ENCODE measurements around the gene CSF2.

The CSF2 gene

GRCh38 chr5:132067941-132068808 lies 5.4 kb upstream of the CSF2 start:
- DNase-seq (ENCODE audit: low read depth in 2 of 2) = no peak

- DNase-seq (ENCODE audit: low read depth in 2 of 2) = no peak
Measured at GRCh38 chr5:132069561-132069960, 4.0 kb upstream of the CSF2 start.

DNA sequence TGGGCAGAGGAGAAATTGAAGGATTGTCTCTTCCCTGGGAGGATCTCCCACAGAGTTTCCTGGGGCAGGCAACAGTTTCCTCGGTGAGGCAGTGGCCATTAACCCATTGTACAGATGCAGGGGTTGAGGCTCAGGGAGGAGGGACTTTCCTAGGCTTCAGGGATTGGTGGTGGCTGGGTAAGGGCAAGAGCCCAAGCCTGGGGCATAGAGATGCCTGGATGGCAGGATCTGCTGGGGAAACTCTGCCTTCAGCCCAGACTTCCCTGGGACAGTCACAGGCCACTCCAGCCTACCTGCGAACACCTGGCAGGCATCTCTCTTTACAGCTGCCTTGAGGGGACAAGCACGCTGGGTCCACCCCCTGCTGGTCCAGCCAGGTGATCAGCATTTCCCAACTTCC lies 3.6 kb upstream of the CSF2 start:
- no peak for DNase-seq (ENCODE audit: low read depth in 2 of 2)

DNA sequence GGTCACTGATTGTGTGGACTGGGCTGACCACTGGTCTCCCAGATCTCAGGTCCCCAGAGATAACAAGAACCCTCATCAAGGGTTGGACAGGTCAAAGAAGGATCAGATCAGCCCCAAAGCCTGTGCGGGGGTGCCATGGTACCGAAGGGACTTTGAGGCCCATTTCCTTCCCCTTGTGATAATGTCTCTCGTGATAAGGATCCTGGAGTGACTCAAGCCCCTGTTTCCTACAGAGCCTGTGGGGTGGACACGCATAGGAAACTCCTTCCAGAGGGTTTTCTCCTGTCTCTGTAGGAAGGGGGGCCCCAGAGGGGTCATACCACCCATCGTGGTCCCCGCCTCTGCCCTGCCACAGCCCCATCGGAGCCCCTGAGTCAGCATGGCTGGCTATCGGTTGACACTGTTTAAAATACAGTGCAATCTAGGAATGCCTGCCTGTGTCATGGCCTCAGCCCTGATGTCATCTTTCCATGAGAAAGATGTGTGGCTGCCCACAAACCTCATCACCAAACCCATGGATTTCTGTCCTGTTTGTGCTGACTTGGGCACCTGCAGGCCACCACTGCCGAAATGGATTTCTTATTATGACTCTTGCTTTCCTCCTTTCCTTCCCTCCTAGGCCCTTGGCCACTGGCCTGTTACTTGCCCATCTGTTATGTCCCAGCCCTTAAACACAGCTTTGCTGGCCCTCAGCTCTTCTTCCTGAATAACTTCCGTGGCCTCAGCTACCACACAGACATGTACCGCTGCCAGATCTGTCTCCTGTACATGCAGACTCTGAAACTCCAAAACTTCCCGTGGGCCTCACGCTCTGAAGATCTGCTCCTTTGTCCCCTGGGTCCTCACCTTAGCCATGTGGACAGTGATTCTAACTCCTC lies 2.9 kb upstream of the CSF2 start:
- no peak for DNase-seq (ENCODE audit: low read depth in 2 of 2)

GRCh38 chr5:132071338-132071707 lies 2.3 kb upstream of the CSF2 start:
- no peak for DNase-seq (ENCODE audit: low read depth in 2 of 2)

DNA sequence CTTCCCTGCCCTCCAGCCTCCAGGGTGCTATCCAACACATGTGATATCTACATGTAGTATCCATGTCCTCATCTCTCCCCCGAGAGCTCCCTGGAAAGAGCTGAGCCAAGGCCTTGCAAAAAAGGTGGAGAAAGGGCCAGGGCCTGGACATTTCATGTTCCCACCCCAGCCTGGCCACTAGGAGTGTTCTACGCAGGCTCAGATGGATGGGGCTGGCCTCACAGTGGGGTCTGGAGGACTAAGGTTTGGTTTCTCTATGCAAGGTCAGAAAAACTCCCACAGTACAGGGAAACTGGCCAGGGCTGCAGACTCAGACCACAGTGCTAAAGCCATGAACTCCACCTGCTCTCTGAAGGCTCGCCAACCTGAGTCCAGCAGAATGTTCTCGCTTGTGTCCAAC lies 1.5 kb upstream of the CSF2 start:
- DNase-seq (ENCODE audit: low read depth in 2 of 2) = no peak

DNA sequence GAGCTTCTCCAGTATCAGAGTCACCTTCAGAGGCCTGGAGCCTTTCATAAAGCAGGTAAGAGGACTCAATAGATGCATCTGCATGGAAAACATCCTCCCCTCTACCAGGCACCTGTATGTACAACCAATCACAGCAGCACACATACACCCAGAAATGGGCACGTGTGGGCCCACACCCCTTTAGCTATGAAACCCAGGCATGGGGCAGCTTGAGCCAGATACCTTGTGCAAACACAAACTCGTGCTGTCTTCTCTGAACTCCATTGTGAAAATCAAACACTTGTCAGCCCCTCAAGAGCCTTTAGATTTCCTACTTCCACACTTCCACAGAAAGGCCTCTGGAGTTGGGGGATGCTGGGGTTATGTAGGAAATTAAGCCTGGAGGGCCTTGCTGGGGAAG lies 1.1 kb upstream of the CSF2 start:
- DNase-seq (ENCODE audit: low read depth in 2 of 2) = no peak

DNA sequence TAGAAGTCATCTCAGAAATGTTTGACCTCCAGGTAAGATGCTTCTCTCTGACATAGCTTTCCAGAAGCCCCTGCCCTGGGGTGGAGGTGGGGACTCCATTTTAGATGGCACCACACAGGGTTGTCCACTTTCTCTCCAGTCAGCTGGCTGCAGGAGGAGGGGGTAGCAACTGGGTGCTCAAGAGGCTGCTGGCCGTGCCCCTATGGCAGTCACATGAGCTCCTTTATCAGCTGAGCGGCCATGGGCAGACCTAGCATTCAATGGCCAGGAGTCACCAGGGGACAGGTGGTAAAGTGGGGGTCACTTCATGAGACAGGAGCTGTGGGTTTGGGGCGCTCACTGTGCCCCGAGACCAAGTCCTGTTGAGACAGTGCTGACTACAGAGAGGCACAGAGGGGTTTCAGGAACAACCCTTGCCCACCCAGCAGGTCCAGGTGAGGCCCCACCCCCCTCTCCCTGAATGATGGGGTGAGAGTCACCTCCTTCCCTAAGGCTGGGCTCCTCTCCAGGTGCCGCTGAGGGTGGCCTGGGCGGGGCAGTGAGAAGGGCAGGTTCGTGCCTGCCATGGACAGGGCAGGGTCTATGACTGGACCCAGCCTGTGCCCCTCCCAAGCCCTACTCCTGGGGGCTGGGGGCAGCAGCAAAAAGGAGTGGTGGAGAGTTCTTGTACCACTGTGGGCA lies 642 bp downstream of the CSF2 start:
- no peak for DNase-seq (ENCODE audit: low read depth in 2 of 2)

- DNase-seq (ENCODE audit: low read depth in 2 of 2) = no peak
Measured at GRCh38 chr5:132074772-132075718, 1.5 kb downstream of the CSF2 start.

- no peak for DNase-seq (ENCODE audit: low read depth in 2 of 2)
Measured at GRCh38 chr5:132075719-132076077, 2.1 kb downstream of the CSF2 start.

GRCh38 chr5:132076202-132076830 lies 2.7 kb downstream of the CSF2 start:
- DNase-seq (ENCODE audit: low read depth in 2 of 2) = no peak

- DNase-seq (ENCODE audit: low read depth in 2 of 2) = no peak
Measured at GRCh38 chr5:132076983-132077382, 3.4 kb downstream of the CSF2 start.

GRCh38 chr5:132079081-132079480 lies 5.5 kb downstream of the CSF2 start:
- DNase-seq (ENCODE audit: low read depth in 2 of 2) = no peak

DNA sequence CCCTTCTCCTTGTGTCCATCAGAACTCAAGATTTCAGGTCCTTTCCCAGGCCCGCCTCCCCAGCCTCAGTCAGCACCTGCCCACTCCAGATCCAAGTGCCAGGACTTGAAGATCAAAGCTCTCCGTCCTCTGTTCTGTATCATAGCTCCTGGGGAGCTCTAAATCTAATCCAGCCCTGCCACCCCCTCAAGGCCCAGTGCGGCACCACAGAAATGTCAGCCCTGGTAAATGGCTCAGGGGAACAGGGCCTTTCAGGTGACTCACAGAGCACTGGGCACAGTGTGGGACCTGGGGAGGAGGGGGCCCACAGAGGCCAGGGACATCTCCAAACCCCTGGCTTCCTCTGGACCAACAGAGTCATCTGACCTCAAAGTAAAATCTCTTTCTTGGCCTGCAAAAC lies 6.0 kb downstream of the CSF2 start:
- DNase-seq (ENCODE audit: low read depth in 2 of 2) = no peak

DNA sequence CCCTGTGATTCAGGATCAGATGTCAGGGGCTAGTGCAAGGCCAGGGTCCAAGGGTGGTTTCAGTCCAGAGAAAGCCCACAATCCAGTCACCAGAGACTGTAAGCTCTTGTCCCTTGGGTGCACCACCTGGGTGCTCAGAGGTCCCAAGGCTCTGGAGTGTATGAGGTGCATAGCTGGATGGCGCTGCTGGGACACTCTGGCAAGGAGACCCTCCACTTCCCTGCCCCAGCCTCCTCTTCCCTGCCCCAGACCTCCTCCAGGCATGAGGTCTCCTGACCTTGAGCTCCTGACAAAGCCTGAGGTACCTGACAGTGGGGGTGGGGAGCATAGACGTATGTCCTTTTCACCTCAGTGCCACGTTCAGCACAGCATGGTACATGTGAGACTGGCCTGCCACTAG lies 7.0 kb downstream of the CSF2 start:
- no peak for DNase-seq (ENCODE audit: low read depth in 2 of 2)

- DNase-seq (ENCODE audit: low read depth in 2 of 2) = no peak
Measured at GRCh38 chr5:132081458-132081857, 7.9 kb downstream of the CSF2 start.

DNA sequence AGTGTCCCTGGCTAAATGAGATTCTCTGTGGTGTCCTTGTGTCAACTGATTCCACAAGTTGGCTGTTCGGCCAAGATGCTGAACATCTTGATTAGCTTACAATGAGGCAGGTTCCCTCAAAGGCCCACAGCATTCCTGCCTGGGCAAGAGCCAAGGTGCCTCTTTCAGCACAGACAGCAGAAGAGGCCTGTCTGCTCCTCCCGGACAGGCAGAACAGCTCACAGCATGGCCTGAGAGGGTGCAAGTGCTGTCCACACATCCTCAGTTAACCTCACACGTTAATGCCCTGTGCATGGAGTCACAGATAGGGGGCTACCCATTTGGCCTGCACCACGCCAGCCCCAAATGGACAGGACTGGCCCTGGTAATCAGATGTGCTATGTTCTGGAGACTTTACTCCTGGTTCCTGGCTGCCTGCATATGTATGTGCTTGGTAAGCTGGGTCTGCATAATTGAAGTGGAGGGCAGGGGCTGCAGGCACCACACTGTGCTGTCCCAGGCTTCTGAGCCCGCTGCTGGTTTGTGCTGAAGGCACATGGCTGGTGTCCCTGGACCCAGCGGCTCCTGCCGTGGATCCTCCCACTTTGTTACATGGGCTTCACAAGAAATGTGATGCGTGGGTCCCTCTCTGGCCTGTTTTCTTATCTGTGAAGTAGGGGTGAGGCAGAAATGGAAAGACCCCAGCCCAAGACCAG lies 8.9 kb downstream of the CSF2 start:
- DNase-seq (ENCODE audit: low read depth in 2 of 2) = no peak

DNA sequence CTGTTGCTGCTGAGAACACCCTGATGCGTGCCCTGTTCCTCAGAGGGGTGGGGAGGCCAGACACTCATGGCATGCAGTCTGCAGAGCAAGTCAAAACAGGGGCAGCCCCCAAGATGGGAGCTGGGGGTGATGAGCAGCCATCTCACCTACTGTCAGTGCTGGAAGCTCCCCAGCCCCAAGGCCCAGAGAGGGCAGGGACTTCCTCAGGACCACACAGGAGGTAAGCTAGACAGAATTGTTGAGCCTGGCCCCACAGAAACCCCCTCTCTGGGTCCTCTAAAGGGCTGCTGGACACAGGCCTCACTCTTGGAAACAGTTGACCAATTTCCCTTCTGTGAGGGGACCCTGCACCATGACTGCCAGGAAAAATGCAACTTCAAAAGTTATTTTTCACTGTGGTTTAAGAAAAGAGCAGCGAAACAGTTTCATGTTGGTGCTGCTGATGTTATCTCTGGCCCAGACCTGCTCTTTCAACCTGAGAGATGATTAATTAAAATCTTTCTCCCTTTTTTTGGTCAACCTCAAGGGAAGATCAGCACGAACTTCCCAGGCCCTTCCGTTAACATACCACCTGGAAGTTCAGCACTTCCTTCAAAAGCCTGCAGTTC lies 9.6 kb downstream of the CSF2 start:
- DNase-seq (ENCODE audit: low read depth in 2 of 2) = no peak

DNA sequence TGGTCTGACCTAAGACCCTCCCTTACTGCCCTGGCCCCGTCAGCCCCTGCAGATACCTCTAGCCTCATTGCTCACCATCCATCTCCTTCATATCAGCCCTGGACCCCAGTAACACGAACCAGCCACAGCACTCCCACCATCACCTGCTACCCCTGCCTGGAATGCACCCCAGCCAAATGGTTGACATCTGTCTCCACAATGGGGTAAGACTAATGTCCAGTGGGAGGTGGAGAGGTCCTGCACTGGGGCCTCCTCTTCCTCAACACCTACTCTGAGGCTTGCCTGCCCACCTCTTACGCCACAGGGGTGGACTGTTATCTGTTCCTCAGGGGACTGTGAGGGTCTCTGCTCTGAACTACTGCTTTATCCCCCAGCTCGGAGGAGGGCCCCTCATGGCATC lies 12.1 kb downstream of the CSF2 start:
- no peak for DNase-seq (ENCODE audit: low read depth in 2 of 2)

GRCh38 chr5:132086277-132086794 lies 12.7 kb downstream of the CSF2 start:
- no peak for DNase-seq (ENCODE audit: low read depth in 2 of 2)

Data from stimulated activated CD8-positive, alpha-beta memory T cell treated with anti-CD3 and anti-CD28 coated beads, Interleukin-2, amount 100 ng/mL, for 1 hour (primary cell).